HG02970 (cell line): ENCODE data around the gene ZBTB14.

Experiments
- ATAC-seq: cut with Tn5 transposase; IDR thresholded peaks from one replicate; pipeline ENCODE4 v1.9.1; 2021; ENCODE audit warnings: mild to moderate bottlenecking, moderate library complexity, moderate number of reproducible peaks; ENCODE audit not compliant: unreplicated experiment, low FRiP score

Gene ZBTB14, protein sequence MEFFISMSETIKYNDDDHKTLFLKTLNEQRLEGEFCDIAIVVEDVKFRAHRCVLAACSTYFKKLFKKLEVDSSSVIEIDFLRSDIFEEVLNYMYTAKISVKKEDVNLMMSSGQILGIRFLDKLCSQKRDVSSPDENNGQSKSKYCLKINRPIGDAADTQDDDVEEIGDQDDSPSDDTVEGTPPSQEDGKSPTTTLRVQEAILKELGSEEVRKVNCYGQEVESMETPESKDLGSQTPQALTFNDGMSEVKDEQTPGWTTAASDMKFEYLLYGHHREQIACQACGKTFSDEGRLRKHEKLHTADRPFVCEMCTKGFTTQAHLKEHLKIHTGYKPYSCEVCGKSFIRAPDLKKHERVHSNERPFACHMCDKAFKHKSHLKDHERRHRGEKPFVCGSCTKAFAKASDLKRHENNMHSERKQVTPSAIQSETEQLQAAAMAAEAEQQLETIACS

DNA sequence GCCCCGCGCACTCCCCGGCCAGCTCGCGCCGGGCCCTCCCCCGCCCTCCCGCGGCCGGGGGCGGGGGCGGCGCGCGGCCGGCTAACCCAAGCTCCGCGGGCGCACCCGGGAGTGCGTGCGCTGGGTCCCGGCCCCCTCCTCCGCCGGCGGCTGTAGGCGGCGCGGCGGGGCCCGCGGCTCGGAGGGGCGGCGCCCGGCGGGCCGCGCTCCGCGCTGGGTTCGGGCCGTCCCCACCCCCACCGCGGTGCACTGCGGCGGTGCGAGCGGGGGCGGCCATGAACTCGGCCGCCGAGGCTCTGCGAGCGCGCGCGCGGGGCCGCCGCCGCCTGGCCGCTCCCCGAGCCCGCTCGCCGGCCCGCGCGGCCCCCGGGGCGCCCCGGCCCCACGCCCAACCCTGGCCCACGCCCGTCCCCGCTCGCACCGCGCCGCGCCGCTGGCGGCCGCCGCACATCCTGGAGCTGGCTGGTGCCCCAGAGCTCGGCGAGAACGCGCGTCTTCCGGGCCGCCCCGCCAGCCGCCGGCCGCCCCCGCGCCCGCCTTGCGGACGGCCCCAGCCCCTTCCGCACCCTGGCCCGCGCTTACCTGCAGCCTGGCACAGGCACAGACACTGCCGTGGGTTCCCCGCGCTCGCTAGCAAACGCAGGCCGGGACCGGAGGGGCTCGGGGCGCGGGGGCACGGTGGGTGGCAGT lies at the start of gene ZBTB14:
Gene ZBTB14 (minus strand): TSS at position 496 of the 690 bp plus-strand sequence. CDS start 2,480 bp downstream, outside the sequence.
- peak; percentile 34 for ATAC-seq

DNA sequence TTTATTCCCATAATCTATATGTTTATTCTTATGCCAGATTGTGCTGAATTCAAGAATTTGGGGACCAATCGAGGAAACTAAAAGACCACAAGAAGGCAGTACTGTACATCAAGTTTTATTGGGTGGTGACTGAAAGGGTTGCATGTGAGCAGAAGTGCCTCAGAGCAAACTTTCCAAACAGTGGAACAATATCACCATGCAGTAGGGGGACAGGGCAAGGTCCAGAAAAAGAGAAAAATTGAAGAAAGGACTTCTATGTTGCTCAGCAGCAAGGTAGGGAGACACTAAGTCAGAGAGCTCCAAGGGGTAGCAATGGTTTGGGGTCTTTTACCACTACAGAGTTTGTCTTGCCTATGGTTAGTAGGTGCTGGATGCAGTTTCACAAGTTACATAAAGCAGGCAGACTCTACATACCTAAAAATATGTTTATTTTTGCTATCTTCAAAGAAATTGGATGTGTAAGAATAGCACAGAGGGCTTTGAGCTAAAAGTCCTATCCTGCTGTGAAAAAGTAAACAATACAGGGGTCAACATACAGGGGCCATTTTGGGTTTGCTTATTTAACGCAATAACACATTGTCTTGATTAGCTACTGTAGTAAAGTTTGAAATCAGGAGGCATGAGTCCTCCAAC lies 43.8 kb upstream of the ZBTB14 start:
- ATAC-seq, result no peak

DNA sequence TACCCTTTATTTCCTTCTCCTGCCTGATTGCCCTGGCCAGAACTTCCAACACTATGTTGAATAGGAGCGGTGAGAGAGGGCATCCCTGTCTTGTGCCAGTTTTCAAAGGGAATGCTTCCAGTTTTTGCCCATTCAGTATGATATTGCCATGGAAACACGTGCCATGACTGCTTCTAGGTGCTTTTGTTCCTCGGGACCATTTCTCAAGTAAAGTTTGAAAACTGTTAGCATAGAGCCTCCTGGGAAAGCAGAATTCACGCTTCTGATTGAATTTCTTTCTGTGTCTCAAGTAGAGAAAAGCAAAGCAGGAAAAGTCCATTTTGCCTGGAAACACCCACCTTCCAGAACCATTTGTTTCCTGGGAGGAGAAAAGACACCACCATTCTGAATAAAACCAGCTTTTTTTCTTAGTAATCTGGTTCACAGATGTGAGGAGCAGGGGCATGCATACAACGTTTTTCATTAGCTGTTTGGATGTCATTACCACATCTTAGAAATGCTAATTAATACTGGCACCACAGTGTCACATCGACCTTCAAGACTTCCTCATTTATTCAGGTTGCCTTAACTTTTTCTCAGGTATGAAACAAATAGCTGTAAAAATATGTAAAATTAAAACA lies 39.0 kb upstream of the ZBTB14 start:
- no peak for ATAC-seq

- no peak for ATAC-seq
Measured at GRCh38 chr18:5318061-5318700, 22.7 kb upstream of the ZBTB14 start.

GRCh38 chr18:5317186-5317585 lies 21.7 kb upstream of the ZBTB14 start:
- no peak for ATAC-seq

GRCh38 chr18:5315838-5316237 lies 20.3 kb upstream of the ZBTB14 start:
- ATAC-seq, result no peak

- no peak for ATAC-seq
Measured at GRCh38 chr18:5311301-5311989, 15.9 kb upstream of the ZBTB14 start.

GRCh38 chr18:5309888-5310470 lies 14.5 kb upstream of the ZBTB14 start:
- ATAC-seq, result peak; percentile 82

- no peak for ATAC-seq
Measured at GRCh38 chr18:5305835-5306234, 10.3 kb upstream of the ZBTB14 start.

GRCh38 chr18:5304232-5304631 lies 8.7 kb upstream of the ZBTB14 start:
- no peak for ATAC-seq

DNA sequence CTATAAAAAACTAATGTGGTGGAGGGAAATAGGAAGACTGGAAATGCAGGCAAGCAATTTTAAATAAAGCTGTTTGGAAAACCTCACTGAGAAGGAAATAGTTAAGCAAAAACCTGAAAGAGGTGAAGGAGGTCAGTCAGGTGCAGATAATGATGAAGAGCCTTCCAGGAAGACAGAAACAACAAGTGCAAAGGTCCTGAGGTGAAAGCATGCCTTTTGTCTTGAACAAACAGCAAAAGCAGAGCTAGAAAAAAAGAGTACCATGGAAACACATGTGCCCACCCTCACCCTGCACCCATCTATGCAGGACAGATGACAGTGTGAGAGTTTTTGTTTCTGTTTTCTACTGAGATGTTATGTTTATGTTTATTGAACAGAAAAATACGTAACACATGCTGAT lies 8.1 kb upstream of the ZBTB14 start:
- no peak for ATAC-seq

DNA sequence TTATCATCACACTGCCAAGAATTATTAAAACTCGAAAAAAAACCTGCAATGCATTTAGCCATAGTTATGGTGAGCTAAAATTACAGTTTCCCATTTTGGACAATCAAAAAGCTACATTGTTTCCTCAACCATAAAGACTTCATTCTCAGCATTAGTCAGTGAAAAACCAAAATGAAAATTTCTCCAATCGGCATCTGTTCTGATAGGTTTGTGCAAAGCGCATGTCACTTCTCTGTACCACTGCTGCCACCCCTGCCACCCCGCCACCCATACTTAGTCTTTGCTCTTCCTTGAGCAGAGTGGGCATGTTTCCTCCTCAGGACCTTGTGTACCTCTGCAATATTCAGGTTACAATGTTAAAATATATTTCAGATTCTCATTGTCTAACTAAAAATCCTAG lies 7.1 kb upstream of the ZBTB14 start:
- no peak for ATAC-seq

GRCh38 chr18:5300476-5301010 lies 5.0 kb upstream of the ZBTB14 start:
- ATAC-seq, result no peak

GRCh38 chr18:5298156-5298852 lies 2.8 kb upstream of the ZBTB14 start:
- no peak for ATAC-seq

DNA sequence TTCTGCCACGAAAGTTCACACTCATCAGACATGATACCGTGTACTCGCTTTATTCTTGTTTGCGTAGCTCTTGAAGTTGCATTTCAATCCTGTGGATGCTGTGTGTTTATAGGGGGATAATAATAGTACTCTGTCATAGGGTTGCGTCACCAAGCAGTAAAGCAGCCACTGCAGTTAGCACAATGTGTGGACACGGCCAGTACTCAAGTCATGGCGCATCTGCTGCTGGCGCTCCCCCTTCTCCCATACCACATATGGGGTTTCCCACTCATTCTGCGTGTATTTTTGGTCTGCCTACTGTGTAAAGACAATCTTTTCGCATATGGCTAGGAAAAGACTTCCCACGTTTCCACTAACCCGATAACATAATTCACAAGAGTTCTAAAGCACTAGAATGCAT lies 2.1 kb upstream of the ZBTB14 start:
- ATAC-seq, result no peak

DNA sequence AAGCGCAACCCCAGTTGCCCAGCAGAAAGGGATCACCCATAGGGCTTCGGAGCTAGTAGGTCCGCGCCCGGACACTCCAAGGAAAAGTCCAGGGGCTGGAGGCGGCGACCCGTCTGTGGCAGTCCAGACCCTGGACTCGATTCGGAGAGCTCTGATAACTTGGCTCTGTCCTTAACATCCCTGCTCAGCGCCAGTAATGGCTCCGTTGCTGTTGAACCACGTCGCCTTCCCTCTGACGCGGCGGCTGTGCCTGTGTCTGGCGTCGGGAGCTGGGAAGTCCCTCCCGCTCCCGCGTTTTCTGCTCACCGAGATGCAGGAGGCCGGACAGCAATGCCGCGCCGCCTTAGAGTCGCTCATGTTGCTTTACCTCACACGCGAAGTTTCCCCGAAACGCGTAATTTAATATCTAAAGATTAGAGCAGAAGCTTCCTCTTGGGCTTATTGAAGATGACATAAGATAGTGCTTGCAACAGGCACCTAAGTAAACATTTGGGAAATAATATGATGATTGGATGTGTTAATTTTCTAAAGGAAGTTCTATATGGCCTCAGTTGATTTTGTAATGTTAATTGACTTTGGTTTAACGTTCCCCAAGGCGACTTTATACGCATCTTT lies 1.3 kb upstream of the ZBTB14 start:
- ATAC-seq, result peak; percentile 9

DNA sequence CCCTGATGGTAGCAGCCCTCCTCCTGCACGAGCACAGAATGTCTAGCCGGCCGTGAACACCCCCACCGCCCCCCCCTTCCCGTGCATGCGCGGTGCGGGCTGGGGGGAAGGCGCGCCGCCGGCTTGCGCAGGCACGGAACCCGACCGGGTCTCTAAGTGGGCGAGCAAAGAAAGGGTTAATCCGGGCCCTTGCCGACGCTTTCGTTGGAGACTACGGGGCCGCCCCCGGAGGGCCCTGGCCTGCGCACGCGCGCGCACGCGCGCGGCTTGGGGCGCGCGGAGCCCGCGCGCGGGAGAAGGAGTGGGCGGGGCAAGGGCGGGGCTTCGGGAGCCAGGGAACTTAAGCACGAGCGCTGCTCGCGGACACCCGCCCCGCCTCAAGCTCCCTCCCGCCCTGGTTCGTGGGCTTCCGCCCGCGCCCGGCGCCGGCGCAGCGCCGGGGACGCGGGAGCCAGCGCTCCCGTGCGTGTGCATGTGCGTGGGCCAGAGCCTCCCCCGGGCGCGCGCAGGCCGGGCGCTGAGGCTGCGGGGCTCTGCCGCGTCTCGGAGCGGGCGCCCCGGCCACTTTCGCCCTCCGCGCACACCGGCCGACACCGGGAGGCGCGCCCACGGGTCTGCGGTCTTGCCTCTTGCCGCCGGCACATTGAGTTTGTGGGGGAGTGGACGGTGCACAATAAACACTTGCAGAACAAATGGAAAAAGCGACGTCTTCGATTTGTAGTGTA lies 617 bp upstream of the ZBTB14 start:
- peak; percentile 72 for ATAC-seq
